ENCODE data around the gene TRPM3. TPM values are rescaled to one million over a fixed set of nuclear protein-coding genes. Genes with fewer than 3 reads are reported as not detected.
A peak's percentile ranks its signal among the peaks of the same experiment; 100 is the strongest.

TRPM3 gene
- total RNA-seq, 1 donor from 2014 or later, result 0.35 TPM

DNA sequence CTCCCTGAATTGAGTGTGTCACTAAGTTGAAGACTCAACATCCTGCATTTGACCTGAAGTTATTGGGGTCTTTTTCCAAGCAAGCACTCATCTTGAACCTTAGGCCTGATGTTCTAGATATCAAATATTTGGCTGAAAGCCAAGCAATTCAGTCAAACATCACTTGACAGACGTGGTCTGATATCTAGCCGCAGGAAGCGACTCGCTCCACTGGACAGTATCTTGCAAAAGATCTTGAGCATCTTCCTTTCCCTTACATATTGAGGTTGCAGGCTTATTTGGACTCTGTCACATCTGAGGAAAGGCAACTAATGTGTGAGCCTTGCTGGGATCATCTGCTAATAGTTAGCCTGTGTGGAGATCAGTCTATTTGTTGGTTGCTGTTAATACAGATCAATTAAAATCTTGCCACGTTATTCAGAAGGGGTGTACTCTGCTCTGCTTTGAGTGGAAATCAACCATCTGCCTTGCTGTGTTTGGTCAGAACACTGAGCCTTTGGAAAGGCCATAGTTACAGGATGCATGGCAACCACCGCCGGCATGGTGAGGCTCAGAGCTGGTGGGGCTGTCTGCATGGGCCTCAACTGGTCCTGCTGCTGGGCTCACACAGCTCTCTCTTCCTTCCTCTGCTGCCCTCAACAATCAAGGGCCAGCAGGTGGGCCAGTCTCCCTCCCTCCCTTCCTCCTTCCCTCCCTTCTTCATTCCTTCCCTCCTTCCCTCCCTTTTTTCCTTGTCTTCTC, 540.0 kb downstream of the TRPM3 start:
- H3K4me3 ChIP-seq, result no peak overlapping the region
- intact Hi-C loops (cut with DNase I), result loop anchor here (10.0 kb wide), 1 partner anchor 167 kb away; the partner anchor contains the start of gene KLF9
- TF ChIP-seq, protein P1, sequence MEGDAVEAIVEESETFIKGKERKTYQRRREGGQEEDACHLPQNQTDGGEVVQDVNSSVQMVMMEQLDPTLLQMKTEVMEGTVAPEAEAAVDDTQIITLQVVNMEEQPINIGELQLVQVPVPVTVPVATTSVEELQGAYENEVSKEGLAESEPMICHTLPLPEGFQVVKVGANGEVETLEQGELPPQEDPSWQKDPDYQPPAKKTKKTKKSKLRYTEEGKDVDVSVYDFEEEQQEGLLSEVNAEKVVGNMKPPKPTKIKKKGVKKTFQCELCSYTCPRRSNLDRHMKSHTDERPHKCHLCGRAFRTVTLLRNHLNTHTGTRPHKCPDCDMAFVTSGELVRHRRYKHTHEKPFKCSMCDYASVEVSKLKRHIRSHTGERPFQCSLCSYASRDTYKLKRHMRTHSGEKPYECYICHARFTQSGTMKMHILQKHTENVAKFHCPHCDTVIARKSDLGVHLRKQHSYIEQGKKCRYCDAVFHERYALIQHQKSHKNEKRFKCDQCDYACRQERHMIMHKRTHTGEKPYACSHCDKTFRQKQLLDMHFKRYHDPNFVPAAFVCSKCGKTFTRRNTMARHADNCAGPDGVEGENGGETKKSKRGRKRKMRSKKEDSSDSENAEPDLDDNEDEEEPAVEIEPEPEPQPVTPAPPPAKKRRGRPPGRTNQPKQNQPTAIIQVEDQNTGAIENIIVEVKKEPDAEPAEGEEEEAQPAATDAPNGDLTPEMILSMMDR (IDR thresholded peaks at IDR 0.05), result no peak
- ATAC-seq (no peak), DNase-seq (no peak)
- H3K27ac ChIP-seq, result no peak overlapping the region
- H3K27me3 ChIP-seq, result no peaks in the 10 kb centered on the region
- H3K4me1 ChIP-seq, result peaks cover 8% of the 10 kb centered on the region
- no peaks in the 10 kb centered on the region for H3K36me3 ChIP-seq
- no peaks in the 10 kb centered on the region for H3K9me3 ChIP-seq

DNA sequence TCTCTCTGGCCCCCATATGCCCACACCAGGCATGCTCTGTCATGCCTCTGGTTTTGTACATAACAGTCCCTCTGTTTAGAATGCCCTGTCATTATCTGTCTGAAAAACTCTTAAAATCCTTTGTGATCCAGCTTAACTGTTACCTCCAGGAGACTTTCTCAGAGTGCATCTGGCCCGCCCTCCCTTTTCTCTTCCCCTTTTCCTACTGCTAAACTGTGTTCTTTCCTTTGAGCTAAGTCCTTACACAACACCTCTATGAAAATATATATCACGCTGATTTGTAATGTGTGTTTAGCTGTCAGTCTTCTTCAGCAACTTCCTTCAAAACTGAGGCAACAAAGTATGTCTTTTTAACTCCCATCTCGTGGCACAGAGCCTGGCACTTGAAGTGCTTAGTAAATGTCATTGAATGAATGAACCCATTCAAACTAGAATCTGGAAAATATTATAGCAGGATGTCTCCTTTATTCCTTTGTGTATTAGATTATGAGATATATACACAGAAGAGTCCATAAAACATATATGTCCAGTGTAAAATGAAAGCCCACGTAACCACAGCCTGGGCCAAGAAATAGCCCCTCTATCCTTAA, 540.7 kb downstream of the TRPM3 start:
- ATAC-seq (peak; percentile 42), DNase-seq (no peak)
- Histone ChIP-seq H3K4me3 (no peak overlapping the region), H3K9me3 (no peaks in the 10 kb centered on the region), H3K36me3 (no peaks in the 10 kb centered on the region), H3K27me3 (no peaks in the 10 kb centered on the region), H3K4me1 (peaks cover 9% of the 10 kb centered on the region), H3K27ac (no peak overlapping the region)
- intact Hi-C loops (cut with DNase I), result loop anchor here (10.0 kb wide), 1 partner anchor 166 kb away; the partner anchor contains the start of gene KLF9
- TF ChIP-seq, protein P1 (IDR thresholded peaks at IDR 0.05), result no peak

DNA sequence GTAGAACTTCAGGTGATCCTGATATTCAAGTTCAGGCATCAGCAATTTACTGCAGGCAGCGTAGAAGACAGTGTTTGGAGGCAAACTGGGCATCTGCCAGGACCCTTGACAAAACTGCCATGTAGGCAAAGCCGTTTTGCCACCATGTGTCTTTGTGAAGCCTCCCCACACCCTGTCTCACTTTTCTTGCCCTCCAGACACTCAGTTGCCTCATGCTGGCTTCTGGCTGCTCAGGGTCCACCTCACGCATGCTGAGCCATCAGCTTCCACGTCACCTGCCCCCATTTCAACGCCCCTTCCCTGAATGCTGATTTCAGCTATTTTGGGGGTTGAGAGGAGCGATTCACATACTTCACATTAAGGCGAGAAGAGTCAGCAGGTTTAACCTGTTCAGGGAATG, 541.7 kb downstream of the TRPM3 start:
- Histone ChIP-seq H3K9me3 (no peaks in the 10 kb centered on the region), H3K36me3 (no peaks in the 10 kb centered on the region), H3K4me1 (peaks cover 12% of the 10 kb centered on the region), H3K27ac (no peak overlapping the region), H3K4me3 (no peak overlapping the region), H3K27me3 (no peaks in the 10 kb centered on the region)
- intact Hi-C loops (cut with DNase I), result loop anchor here (10.0 kb wide), 2 partner anchors 55 to 165 kb away; partner anchors contain the start of gene KLF9
- DNase-seq, result no peak
- TF ChIP-seq, protein P1 (IDR thresholded peaks at IDR 0.05), result no peak
- no peak for ATAC-seq

DNA sequence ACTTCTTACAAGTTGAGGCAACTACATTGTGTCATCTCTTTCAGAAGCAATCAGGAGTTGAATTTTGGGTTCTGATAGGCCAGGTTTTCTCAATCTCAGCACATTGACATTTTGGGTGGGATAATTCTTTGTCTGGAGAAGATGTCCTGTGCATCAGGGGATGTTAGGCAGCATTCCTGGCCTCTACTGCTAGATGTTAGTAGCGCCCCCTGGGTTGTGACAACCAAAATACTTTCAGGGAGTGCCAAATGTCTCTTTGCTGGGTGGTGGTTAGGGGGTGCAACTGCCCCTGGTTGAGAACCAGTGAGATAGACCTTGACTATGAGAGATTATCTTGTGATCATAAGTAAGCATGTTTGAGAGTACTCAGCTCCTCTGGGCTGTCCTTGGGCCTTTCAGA, 542.7 kb downstream of the TRPM3 start:
- Histone ChIP-seq H3K27me3 (no peaks in the 10 kb centered on the region), H3K27ac (no peak overlapping the region), H3K36me3 (no peaks in the 10 kb centered on the region), H3K4me3 (no peak overlapping the region), H3K9me3 (no peaks in the 10 kb centered on the region), H3K4me1 (peaks cover 15% of the 10 kb centered on the region)
- ATAC-seq (no peak), DNase-seq (no peak)
- TF ChIP-seq, protein P1 (IDR thresholded peaks at IDR 0.05), result peak; percentile 15
- intact Hi-C loops (cut with DNase I), result loop anchor here (10.0 kb wide), 1 partner anchor 54 kb away; no protein-coding TSS in a partner anchor

DNA sequence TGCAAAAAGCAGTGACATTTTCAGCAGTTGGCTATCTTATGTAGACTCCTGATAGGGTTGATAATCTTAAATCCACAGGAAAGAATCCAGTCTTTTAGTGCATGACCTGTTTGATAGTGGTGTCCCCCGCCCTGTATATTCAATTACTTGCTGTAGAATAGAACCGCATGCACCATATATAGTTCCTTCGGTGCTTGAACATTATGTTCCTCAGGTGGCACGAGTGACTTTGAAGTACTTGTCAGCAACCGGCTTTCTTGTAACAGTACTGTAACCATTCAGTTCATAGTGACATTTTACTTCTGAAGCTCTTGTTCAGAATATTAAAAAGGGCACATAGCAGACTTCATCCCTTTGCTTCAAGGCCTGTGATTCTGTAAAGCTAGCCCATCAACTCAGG, 543.8 kb downstream of the TRPM3 start:
- DNase-seq, result no peak
- Histone ChIP-seq H3K27me3 (no peaks in the 10 kb centered on the region), H3K27ac (no peak overlapping the region), H3K4me3 (no peak overlapping the region), H3K4me1 (peaks cover 15% of the 10 kb centered on the region), H3K9me3 (no peaks in the 10 kb centered on the region), H3K36me3 (no peaks in the 10 kb centered on the region)
- ATAC-seq, result no peak
- TF ChIP-seq, protein P1 (IDR thresholded peaks at IDR 0.05), result no peak
- intact Hi-C loops (cut with DNase I), result loop anchor here (10.0 kb wide), 1 partner anchor 53 kb away; no protein-coding TSS in a partner anchor

Data from upper lobe of right lung (tissue), 1 donor.